ENCODE results near the gene TMC2. TPM values are rescaled to one million over a fixed set of nuclear protein-coding genes. Genes with fewer than 3 reads are reported as not detected.
"Not testable (repeated sequence)": the region's sequence is repeated elsewhere in the genome, so short reads cannot be mapped to it uniquely, and the experiment has no call there.

TMC2 gene
- total and polyA plus RNA-seq, 8 donors, result 0.02 to 0.19 (median 0.09) TPM; not detected in 3

DNA sequence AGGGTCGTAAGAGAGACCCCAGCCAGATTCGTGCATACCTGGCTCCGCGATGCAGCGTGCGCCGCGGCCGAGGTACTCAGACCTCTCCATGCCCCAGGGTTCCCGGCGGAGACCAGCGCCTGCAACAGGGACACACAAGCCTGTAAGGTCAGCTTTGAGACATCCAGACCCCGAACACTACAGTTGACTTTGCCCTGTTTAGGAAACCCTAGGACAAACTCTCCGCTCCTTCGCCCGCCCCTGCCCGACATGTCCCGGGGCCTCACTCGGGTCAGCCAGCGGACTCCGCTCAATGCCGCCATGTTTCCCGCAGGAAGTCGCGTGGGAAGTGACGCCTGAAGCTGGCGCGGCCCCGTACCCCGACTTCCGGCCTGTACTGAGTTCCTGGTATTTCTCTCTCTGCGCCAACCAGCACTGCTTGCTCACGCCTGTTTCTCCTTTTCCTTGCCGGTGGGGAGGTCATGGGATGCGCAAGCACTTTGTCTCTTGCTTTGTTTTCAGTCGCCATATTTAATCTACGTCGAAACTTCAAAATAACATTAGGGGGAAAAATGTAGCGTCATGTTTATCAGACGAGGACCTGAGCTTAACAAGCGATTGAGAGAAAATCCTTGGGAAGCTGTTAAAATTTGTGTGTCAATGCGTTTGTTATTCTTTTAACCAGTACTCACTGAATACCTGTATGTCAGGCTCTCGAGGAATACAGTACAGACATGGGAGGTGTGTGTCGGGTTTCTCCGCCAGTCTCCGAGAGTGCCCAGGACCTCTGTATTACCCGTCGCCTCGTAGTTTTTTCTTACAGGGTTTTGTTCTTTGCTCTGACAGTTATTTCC lies 127.7 kb downstream of the TMC2 start, which contains the start of gene IDH3B:
IDH3B (minus strand) TSS at position 330 of the 833 bp plus-strand sequence; CDS start at position 302, 28 bp downstream.
- Histone ChIP-seq H3K36me3 (peaks cover 0 to 25% (median 0%) of the 10 kb centered on the region in 3 donors), H3K27me3 (no peaks in the 10 kb centered on the region), H3K27ac (peak within 1 kb of the TSS; percentile 61 to 90 (median 84)), H3K4me1 (peaks cover 0 to 5% (median 0%) of the 10 kb centered on the region in 3 donors), H3K4me3 (peak within 1 kb of the TSS; percentile 95 to 99 (median 96)), H3K9me3 (no peaks in the 10 kb centered on the region)
- DNase-seq, result peak; percentile 86 to 96 (median 91)
- FAIRE-seq, result peak; percentile 92
- intact Hi-C loops (cut with DNase I), result no loop called here
- ATAC-seq, result peak; percentile 99 to 100 (median 99)
- 3 to 4% methylated on average over 49 of the region's 49 CpGs for WGBS, 2 donors
- TF ChIP-seq, protein P1, sequence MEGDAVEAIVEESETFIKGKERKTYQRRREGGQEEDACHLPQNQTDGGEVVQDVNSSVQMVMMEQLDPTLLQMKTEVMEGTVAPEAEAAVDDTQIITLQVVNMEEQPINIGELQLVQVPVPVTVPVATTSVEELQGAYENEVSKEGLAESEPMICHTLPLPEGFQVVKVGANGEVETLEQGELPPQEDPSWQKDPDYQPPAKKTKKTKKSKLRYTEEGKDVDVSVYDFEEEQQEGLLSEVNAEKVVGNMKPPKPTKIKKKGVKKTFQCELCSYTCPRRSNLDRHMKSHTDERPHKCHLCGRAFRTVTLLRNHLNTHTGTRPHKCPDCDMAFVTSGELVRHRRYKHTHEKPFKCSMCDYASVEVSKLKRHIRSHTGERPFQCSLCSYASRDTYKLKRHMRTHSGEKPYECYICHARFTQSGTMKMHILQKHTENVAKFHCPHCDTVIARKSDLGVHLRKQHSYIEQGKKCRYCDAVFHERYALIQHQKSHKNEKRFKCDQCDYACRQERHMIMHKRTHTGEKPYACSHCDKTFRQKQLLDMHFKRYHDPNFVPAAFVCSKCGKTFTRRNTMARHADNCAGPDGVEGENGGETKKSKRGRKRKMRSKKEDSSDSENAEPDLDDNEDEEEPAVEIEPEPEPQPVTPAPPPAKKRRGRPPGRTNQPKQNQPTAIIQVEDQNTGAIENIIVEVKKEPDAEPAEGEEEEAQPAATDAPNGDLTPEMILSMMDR (IDR thresholded peaks at IDR 0.05), result no peak

DNA sequence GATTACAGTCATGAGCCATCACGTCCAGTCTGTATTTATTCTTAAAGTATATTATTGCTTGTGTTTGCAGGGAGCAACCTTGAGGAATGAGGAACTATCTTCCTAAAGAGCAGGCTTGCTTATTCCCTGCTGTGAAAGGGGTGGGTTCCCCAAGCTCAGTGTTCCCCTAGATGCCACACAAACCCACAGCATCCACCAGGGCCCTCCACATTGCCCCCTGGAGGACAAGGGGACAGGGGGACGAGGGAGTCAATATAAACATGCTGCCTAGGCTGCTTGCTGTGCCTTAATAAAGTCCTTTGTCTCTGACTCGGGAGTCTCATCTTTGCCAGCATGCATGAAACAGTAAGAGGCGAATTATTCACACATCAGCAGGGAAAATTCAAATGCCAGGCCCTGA lies 135.6 kb downstream of the TMC2 start:
- ATAC-seq, result no peak
- H3K27ac ChIP-seq, result no peak overlapping the region
- no peaks in the 10 kb centered on the region for H3K36me3 ChIP-seq
- no peak for FAIRE-seq
- TF ChIP-seq, protein P1 (IDR thresholded peaks at IDR 0.05), result no peak
- 13 to 21% methylated on average over 4 of the region's 4 CpGs for WGBS, 2 donors
- no peaks in the 10 kb centered on the region for H3K27me3 ChIP-seq
- intact Hi-C loops (cut with DNase I), result no loop called here
- H3K9me3 ChIP-seq, result no peaks in the 10 kb centered on the region
- no peaks in the 10 kb centered on the region for H3K4me1 ChIP-seq
- H3K4me3 ChIP-seq, result no peak overlapping the region
- DNase-seq, result no peak

DNA sequence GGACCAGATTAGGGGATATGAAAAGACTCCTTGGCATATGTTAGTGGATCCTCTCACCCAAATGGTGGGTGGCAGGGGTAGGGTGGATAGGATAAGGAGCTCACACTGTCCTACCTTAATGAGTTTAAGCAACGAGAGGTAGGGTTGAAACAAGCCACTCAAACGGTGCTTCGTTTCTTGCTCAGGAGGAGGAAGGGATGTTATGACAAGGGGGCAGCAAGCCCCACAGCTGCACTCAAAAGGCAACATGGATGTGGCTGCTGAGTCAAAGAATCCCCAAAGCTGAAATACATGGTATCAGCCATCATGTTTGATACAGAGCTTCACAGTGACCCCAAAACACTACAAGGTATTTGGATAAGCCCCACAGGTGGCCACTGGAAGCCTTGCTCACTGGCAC lies 136.1 kb downstream of the TMC2 start:
- TF ChIP-seq, protein P1 (IDR thresholded peaks at IDR 0.05), result no peak
- H3K27me3 ChIP-seq, result no peaks in the 10 kb centered on the region
- H3K9me3 ChIP-seq, result no peaks in the 10 kb centered on the region
- intact Hi-C loops (cut with DNase I), result no loop called here
- DNase-seq (no peak), ATAC-seq (no peak), FAIRE-seq (no peak)
- no peak overlapping the region for H3K4me3 ChIP-seq
- WGBS, 2 donors, result 49 to 50% methylated on average over 3 of the region's 3 CpGs
- H3K27ac ChIP-seq, result no peak overlapping the region
- H3K4me1 ChIP-seq, result no peaks in the 10 kb centered on the region
- no peaks in the 10 kb centered on the region for H3K36me3 ChIP-seq

DNA sequence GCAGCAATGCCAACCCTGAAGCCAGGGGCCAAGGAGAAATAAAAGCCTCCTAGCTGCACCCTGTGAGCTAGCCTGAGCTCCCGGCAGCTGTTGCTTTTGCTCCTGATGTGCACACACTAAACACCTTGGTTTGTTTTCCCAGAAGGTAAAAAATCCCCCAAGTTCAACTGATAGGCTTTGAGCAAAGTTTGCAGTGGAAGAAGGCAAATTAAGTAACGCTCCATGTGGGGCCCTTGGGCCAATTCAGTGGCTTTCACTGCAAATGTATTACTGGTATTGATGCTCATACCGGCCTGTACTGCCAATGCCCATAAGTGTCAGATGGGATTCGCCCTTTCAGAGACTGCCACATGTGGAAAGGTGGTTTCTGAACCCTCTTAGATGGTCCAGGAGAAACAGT lies 137.1 kb downstream of the TMC2 start:
- 67 to 72% methylated on average over 4 of the region's 4 CpGs for WGBS, 2 donors
- Histone ChIP-seq H3K27ac (no peak overlapping the region), H3K36me3 (no peaks in the 10 kb centered on the region), H3K4me1 (no peaks in the 10 kb centered on the region), H3K9me3 (no peaks in the 10 kb centered on the region), H3K4me3 (no peak overlapping the region), H3K27me3 (no peaks in the 10 kb centered on the region)
- TF ChIP-seq, protein P1 (IDR thresholded peaks at IDR 0.05), result no peak
- FAIRE-seq (no peak), ATAC-seq (no peak), DNase-seq (no peak)
- intact Hi-C loops (cut with DNase I), result no loop called here

DNA sequence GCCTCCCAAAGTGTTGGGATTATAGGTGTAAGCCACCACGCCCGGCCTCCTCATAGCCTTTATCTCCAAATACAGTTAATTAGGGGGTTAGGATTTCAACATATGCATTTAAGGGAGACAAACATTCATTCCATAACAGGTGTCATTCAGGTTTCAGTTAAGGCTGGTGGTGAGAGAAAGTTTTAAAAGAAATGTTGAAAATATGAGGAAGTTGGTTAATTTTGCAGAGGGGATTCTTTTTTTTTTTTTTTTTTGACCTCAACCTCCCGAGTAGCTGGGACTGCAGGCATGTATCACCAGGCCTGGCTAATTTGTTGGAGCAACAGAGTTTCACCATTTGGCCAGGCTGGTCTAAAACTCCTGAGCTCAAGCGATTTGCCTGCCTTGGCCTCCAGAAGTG lies 143.7 kb downstream of the TMC2 start:
- no peaks in the 10 kb centered on the region for H3K36me3 ChIP-seq
- H3K9me3 ChIP-seq, result no peaks in the 10 kb centered on the region
- no peaks in the 10 kb centered on the region for H3K4me1 ChIP-seq
- 47 to 60% methylated on average over 4 of the region's 4 CpGs for WGBS, 2 donors
- no peak overlapping the region for H3K27ac ChIP-seq
- H3K4me3 ChIP-seq, result no peak overlapping the region
- ATAC-seq (no peak), DNase-seq (no peak), FAIRE-seq (no peak)
- TF ChIP-seq, protein P1 (IDR thresholded peaks at IDR 0.05), result no peak
- intact Hi-C loops (cut with DNase I), result no loop called here
- no peaks in the 10 kb centered on the region for H3K27me3 ChIP-seq

DNA sequence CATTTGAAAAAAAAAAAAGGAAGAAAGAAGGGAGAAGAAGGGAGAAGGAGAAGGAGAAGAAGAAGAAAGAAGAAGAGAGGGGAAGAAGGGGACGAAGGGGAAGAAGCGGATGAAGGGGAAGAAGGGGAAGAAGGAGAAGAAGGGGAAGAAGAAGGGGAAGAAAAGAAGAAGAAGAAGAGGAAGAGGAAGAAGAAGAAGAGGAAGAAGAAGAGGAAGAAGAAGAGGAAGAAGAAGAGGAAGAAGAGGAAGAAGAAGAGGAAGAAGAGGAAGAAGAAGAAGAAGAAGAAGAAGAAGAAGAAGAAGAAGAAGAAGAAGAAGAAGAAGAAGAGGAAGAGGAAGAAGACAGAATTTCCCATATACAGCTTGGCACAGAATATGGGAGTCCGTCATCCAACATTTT lies 145.7 kb downstream of the TMC2 start:
- H3K4me1 ChIP-seq; intact Hi-C loops (cut with DNase I); FAIRE-seq: not testable (repeated sequence)

DNA sequence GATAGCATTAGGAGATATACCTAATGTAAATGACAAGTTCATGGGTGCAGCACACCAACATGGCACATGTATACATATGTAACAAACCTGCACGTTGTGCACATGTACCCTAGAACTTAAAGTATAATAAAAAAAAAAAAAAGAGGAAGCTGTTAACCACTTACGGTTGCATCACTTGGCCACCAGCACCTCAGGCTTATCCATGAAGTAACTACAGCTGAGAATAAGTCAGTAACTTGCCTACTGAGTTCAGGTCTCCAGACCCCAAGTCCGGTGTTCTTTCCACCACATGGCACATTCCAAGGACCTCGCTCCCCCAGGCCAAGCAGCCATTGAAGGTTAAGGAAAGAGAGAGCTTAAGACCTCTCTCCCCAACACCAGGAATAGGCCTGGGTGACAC lies 148.4 kb downstream of the TMC2 start:
- H3K4me1 ChIP-seq; H3K36me3 ChIP-seq; H3K27me3 ChIP-seq; H3K4me3 ChIP-seq; FAIRE-seq; DNase-seq; ATAC-seq; H3K9me3 ChIP-seq; H3K27ac ChIP-seq; intact Hi-C loops (cut with DNase I): not testable (repeated sequence)
- WGBS, 2 donors, result 77 to 84% methylated on average over 3 to 4 of the region's 4 CpGs

More for the DNA sequence above, 145.7 kb downstream of the TMC2 start:
- ATAC-seq, H3K36me3 ChIP-seq, DNase-seq, H3K9me3 ChIP-seq, H3K27me3 ChIP-seq, H3K4me3 ChIP-seq, H3K27ac ChIP-seq: not testable (repeated sequence)
- WGBS, 2 donors, result 45 to 74% methylated on average over 3 of the region's 3 CpGs

Data from pancreas (tissue), 10 donors.